GF-D8 (cell line): ENCODE measurements around the gene ANKRA2.
A peak's percentile ranks its signal among the peaks of the same experiment; 100 is the strongest.

ENCODE experiments used
- DNase-seq: peaks from one replicate; lab custom pipeline; 2025; lab: John Stamatoyannopoulos, UW

Gene ANKRA2

GRCh38 chr5:73565139-73565968 lies at the start of gene ANKRA2, which contains the start of gene UTP15:
ANKRA2 (minus strand) TSS chr5:73565639; CDS start chr5:73562881, 2,758 bp downstream.
UTP15 (plus strand) TSS chr5:73565743; CDS start chr5:73567345, 1,602 bp downstream.
- peak; percentile 84 for DNase-seq

GRCh38 chr5:73615085-73615484 lies 49.6 kb upstream of the ANKRA2 start:
- no peak for DNase-seq

GRCh38 chr5:73612799-73613198 lies 47.4 kb upstream of the ANKRA2 start:
- no peak for DNase-seq

GRCh38 chr5:73607228-73607627 lies 41.8 kb upstream of the ANKRA2 start:
- DNase-seq = no peak

DNA sequence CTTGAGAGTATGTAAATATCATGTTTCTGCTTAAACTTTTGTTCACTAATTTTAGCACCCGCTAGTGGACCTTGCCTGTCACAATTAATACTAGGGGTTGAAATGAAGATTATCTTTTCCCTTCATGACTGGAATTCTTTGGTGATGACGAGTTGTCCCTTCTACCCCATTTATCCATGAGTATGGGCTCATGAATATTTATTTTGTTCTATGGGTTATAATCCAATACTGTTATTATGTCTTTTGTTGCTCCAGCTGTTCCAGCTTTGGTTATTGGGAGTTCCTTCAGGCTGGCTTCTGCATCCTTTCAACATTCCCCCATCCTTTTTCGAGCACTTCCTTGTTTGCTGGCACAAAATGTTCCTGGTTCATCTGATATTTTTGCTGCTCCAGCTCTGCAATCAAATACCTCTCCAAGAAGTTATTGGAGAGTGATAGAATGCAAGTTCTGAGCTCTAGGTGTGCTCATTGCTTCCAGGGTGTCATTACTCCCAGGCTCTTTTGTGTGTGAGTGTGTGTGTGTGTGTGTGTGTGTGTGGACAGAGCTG lies 40.8 kb upstream of the ANKRA2 start:
- no peak for DNase-seq

GRCh38 chr5:73605223-73606087 lies 40.0 kb upstream of the ANKRA2 start:
- DNase-seq = no peak

DNA sequence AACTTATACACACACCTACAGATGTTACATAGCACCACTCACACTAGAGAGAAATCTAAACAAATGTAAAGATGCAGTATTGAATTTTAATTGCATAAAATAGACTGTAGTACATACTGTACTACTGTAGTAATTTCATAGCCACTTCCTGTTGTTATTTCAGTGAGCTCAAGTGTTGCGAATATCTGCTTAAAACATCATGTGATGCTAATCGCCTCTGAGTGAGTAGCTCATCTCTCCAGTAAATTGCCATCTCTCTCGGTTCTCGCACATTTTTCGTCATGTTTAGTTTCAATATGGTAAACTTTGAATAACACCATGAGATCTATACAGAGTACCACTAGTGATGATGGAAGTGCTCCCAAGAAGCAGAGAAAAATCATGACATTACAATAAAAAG lies 38.6 kb upstream of the ANKRA2 start:
- DNase-seq = no peak

DNA sequence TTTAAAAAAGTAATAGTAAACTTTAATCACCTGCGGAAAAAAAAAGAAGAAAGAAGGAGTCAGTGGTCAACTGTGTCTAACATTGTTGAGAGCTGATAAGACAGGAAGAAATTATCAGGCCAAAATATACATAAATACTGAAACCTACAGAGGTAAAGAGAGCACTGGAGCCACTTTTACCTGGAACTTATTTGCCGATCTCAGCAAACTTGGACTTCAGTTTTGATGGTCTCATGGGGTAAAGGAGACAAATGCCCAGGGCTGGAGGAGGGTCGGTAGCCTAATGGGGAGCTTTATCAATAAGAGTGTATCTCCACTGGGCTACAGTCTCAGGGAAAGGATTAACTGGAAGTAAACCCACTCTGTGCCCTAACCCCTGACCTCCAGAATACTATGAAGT lies 33.9 kb upstream of the ANKRA2 start:
- no peak for DNase-seq

DNA sequence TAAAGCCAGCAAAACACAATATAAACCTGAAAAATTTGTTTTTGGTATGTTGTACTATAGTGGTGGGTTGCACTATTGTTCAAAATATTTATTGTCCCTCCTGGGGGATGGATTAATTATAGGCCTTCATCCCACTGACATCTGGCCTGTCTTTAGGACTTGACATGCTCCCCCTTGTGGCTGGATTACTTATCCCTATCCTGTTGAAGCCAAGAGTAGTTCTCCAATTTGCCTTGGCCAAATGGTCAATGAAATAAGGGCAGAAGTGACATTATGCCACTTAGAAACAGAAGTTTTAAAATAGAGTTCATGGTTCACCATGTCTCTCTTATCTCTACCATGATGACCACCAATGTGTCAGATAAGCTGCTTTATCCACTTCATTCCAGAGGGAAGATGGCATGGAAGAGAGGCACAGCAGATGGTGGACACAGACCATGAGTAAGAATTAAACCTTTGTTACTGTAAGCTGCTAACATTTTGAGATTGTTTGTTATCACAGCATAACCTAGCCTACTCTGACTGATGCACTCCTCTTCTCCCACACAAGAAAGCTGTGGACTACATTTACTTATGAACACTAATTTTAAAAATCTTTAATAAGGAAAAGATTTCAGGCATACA lies 31.4 kb upstream of the ANKRA2 start:
- DNase-seq = no peak

- DNase-seq = no peak
Observed at GRCh38 chr5:73592551-73592950, 27.1 kb upstream of the ANKRA2 start.

GRCh38 chr5:73591698-73592501 lies 26.5 kb upstream of the ANKRA2 start:
- DNase-seq = no peak

- DNase-seq = peak; percentile 21
Observed at GRCh38 chr5:73591102-73591695, 25.8 kb upstream of the ANKRA2 start.

- no peak for DNase-seq
Observed at GRCh38 chr5:73587923-73588322, 22.5 kb upstream of the ANKRA2 start.

DNA sequence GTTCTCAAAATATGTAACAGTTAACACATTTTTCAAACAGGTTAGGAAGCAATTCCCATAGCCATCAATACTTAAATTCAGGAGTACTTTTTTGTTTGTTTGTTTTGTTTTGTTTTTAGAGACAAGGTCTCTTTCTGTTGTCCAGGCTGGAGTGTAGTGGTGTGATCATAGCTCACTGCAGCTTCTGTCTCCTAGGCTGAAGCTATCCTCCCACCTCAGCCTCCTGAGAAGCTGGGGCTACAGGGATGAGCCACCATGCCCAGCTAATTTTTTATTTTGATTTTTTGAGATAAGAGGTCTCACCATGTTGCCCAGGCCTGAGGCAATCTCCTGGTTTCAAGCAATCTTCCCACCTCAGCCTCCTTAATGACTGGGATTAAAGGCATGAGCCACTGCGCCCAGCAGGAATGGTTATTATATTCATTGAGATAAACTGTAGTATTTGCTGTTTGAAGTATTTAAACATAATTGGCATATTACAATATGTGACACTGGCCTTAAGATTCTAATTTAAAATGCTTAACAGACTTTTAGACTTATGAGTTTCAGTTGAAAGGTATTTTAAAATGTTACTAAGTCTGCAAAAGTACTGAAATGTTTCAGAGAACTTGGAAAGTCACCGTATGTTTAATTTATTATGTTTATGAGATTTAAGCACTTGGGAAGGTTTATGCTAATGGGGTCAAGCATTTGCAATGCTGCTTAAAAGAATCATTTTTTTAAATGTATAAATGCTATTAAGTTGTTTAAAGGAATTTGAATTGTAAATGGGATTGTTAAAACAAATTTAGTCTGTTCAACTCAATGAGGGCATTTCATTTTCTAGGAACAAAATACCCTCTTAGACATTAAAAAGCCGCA lies 17.1 kb upstream of the ANKRA2 start:
- DNase-seq = no peak

DNA sequence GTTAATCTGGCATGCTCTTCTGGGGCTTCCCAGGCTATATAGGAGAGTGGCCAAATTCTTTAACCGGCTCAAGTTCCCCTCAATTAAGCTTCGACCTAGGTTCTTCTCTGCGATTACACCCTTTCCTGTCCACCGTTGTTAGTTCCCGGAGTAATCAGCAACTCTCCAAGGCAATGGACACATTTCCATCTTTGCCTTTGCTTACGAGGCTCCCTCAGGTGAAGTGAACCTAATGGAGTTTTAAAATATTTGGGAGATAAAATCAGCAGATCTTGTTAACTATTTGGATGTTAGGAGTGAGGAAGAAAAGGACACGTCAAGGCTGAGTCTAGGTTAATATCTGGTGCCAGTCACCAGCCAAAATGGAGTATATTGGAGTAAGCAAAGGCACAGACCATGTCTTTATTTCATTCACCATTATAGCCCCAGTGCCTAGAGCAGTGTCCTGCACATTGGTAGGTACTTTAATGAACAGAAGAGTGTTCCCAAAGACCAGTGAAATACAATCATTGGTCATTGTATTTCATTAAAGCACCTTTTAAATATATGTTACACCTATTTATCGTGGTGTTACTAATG lies 619 bp upstream of the ANKRA2 start:
- no peak for DNase-seq

DNA sequence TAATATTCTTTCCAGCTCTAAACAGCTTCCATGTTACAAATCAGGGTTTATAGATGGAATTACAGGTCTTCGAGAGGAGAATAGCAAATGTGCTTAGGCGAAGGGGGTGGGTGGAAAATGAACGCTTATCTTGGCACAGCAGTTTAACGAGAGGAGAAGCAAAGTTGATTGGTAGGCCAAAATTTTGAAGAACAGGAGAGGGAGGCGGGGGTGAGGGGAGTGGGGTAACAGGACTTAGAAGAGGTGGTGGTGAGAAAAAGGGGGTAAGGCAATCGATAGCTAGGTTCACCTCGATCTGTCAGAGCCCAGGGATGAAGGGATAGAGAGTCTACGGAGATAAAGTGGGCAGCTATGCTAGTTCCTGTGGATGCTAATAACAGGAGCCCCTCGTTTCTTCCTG lies 764 bp downstream of the ANKRA2 start:
- DNase-seq = no peak

DNA sequence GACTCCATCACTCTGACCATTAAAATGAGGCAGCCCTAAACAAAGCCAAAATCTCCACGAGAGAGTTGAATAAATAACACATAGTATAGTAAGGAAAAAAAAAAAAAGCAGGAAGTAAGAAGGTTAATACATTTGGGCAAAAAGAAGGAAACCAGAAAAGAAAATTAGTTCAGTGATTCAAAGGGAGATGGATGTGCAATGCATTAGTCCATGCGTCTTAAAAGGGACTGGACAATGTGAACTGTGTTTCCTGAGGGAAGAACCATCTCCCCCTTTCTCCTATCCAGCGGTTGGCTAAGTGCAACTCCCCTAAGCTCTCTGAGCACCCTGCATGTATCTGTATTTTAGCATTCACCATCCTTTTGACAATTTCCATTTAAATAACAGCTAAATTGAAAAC lies 1.4 kb downstream of the ANKRA2 start:
- no peak for DNase-seq

GRCh38 chr5:73558950-73559349 lies 6.5 kb downstream of the ANKRA2 start:
- DNase-seq = no peak

GRCh38 chr5:73552642-73553041 lies 12.8 kb downstream of the ANKRA2 start:
- no peak for DNase-seq

DNA sequence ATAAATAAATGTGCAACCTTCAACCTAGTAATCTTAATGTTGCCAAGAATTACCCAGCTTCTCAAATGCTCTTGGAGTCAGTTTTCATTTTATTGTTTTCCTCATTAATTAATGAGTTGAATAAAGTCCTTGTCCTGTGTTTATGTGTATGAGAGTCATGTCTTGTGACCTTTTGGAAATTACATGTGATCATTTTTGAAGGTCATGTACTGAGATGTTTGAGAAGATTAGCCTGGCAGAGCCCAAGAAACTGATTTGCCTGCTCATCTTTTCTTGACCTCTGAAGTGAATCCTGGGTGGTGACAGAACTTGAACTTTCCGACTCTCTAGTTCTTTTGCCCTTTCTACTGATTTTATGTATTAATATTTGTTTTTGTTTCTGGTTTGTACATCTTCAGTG lies 15.4 kb downstream of the ANKRA2 start:
- DNase-seq = no peak
